NCI-H2029 treated with DMSO at 0.1 percent for 48 hours (cell line): Measurements from ENCODE around the gene CEP76.

Experiments used
- DNase-seq: peaks from one replicate; lab custom pipeline; 2025; lab: John Stamatoyannopoulos, UW

Gene CEP76, protein sequence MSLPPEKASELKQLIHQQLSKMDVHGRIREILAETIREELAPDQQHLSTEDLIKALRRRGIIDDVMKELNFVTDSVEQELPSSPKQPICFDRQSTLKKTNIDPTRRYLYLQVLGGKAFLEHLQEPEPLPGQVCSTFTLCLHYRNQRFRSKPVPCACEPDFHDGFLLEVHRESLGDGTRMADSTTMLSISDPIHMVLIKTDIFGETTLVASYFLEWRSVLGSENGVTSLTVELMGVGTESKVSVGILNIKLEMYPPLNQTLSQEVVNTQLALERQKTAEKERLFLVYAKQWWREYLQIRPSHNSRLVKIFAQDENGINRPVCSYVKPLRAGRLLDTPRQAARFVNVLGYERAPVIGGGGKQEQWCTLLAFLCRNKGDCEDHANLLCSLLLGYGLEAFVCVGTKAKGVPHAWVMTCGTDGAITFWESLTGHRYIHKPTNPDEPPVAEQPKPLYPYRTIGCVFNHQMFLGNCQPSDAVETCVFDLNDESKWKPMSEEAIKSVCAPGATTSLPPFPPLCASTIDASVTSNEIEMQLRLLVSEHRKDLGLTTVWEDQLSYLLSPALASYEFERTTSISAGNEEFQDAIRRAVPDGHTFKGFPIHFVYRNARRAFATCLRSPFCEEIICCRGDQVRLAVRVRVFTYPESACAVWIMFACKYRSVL

DNA sequence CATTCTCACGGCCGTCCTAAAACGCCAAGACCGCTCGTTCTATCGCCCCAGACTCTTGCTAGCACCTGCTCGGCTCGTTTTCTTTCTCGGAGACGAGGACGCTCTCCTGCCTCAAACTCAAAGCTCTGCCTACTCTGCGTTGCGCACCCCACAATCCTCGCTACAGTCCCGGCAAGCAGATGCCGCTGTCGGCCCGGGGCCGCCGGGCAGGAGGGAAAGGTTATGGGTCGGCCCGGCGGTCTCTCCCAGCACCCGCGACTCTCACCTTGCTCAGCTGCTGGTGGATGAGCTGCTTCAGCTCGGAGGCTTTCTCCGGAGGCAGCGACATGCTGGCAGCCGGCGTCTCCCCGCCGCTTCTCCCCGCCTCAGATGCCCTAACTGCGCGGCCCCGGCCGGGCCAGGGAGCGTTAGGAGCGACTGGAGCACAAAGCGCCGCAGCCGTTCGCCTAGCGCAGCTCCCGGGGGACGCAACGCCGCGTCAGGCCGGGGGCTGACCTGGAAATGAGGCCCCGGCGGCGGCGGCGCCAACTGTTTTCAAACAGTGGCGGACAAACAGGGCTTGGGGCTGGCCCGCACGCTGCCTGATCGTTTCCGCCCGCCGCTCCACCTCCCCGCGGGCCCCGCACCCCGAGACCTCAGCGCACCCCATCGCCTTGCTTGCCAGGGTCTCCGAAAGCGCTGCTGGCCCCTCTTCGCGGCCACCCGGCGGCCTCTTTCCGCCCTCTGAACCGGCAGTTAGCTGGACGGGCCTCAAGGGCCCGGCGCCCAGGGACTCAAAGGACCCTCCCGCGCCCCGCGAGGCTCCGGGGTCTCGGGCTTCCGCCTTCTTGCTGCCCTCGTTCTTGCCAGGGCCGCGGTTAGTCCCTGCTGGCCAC lies at the start of gene CEP76, which contains the start of gene PSMG2:
Gene CEP76, minus strand, starts transcription at position 503 of the 875 bp plus-strand sequence. Its CDS starts 175 bp downstream, at position 328.
Gene PSMG2, plus strand, starts transcription at position 822 of the 875 bp plus-strand sequence. CDS start 66 bp downstream, outside the sequence.
- peak; percentile 50 for DNase-seq

DNA sequence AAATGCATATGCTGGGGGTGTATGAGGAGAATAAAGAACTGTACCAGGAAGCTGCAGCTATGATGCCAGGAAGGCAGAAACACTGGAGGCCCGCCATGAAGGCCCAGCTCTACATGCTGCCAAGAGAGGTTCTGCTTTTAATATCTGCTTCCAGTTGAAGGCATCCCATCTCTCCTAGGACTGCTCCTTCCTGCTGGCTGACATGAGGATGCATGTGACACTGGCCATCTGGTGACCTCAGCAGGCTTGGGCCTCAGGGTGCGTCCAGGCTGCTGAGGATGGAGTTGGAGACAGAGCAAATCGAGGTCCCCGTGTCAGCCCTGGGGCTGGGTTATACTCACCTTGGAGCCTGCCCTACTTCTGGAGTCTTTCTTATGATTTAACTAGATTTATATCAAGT lies 49.4 kb upstream of the CEP76 start:
- DNase-seq = no peak

DNA sequence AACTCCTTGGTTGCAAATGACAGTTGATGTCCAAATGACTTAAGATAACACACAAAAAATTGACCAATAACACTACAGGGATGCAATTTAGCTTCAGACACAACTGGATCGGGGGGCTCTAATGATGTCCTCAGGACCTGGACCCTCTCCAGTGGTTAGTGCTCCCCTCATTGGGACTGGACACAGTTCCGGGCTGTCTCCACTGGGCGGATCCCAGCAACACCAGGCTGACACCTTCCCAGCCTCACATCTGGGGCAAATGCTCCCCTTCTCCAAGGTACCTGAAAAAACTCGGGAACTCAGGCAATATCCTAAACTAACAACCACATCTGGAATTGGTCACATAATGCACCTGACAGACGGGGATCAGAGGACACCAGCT lies 49.0 kb upstream of the CEP76 start:
- DNase-seq = no peak

DNA sequence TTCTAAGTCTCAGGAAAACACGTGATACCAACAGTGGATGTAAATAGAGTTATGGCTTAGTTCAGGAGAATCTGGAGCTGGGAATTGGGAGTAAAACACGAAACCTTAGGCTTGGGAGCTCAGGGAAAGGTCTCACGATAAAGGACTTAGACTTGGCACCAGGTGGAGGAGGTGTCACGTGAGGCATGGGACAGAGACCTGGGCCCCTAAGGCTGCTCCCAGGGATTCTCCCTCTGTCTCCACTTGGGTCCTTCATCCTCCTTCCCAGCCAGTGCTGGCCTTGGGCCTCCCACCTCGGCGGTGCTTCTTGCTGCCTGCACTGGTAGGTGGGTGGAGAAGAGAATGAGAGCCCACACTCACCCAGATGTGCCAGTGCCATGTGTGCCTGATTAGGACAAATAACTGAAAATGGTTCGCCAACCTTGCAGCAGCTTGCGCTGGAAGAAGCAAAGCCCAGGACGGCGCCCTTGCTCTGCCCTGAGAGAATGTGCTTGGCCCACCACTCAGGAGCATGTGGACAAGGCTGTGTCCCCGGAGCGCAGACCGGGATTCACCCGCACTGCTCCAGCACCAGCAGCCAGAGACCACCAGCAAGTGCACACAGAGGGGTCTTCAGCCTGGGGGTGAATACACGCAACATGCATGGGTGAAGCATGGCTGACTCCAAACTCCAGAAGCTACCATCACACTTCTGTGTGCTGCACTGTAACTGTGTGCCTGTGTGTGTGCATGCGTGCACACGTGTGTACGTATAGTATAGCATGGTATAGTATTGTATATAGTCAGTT lies 48.4 kb upstream of the CEP76 start:
- no peak for DNase-seq

DNA sequence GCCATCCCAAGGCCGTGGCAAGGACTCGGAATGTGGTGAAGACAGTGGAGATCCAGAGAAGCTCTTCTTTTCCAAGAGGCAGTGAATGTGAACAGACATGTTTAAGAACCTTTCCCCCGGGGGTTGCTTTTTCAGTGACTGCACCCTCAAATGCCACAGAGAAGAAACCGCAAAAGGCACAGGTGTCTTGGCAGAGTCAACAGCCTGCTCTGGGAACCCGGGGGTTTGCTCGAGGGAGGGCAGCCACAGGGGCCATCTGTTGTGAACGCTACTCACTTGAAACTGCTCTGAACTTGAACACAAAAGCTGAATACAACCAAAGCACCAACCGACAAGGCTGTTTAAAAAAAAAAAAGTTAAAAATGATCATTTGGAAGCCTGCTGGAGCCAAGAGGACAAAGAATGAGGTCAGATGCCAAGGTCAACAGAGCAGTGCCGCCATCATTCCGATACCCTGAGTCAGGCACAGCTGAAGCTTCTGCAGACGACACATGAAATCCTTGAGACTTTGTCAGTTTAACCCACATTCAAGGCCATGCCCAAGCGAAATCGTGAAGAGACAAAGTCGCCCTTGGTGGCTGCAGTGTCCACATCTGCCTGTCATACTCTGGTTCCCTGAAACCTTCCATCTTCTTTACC lies 47.7 kb upstream of the CEP76 start:
- DNase-seq = no peak

DNA sequence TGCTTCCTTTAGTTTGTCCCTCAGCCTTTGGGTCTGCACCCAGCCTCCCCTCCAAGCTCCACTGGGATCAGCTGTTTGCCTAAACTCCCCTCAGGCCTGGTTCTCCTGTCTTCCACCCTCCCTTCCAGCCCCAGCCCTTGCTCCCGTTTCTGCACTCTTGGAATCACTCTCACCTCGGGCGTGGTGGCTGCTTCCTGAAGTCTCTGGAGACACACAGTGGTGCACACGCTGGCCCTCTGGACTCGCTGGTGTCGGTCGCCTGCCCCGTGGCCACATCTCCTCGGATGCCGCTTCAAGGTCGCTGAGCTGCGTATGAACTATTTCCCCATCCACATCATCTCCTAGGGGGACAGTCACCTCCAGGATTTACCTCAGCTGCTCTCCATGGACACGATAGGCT lies 46.6 kb upstream of the CEP76 start:
- DNase-seq = no peak

DNA sequence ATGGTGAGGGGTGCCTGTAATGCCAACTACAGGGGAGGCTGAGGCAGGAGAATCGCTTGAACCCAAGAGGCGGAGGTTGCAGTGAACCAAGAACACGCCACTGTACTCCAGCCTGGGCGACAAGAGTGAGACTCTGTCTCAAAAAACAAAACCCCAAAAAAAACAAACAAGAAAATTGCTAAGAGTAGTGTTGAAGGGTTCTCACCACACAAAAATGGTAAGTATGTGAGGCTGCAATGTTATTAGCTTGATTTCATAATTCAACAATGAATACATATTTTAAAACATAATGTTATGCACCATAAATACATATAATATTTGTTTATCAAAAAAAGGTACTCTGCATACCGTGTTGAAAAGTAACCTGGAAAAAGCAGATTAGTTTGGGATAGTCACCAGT lies 46.1 kb upstream of the CEP76 start:
- DNase-seq = no peak

DNA sequence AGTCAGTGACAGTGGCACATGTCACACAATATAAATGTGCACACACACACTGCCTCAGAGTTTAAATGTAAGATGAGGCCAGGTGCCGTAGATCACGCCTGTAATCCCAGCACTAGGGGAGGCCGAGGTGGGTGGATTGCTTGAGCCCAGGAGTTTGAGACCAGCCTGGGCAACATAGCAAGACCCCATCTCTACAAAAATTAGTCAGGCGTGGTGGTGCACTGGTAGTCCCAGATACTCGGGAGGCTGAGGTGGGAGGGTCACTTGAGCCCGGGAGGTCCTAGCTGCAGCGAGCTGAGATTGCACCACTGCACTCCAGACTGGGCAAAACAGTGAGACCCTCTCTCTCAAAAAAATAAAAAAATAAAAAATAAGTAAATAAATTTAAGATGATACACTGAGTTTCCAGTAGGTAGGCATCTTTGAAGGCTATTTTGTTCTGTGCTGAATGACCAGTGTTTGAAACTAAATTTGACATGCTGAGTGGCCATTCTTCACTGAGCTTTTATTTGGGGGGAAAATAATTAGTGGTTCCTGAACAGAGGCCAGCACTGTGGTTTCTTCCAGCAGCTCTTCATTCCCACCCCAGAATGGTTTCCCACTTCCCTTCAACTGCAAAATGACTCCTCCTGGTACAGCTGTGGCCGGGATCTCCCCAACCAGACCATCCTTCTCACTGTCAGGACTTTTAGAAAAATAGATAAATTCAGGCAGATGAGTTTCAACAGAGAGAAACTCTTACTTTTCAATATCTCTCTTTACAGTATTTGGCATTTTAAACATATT lies 45.2 kb upstream of the CEP76 start:
- no peak for DNase-seq

DNA sequence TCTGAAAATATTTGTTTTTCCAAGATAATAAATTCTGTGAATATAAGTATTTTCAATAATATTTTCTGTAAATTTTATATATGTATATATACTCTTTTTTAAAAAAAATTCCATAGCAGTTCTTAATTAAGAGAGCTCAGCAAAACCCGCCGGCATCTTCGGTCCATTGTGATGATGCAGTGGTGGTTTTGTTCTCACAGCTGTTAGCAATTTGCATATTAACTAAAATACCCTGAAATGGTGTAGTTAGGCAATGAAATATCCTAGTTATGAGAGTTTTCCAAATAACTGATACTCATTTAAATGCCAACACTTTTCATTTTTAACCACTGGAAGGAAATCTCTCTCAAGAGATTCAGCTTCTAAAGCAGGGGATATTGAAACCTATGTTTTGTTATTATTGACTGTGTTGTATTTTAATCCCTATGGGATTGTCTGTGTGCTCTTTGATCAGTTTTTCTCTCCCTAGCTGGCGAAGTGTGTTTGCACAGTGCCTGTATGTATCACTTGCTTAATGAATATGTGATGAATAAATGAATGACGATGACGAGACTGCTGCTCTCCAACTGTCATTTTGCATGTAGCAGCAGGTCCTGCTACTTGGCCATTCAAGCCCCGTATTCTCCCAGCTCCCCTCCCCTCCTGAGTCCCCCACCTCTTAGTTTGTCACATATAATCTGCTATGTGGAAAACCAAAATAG lies 42.7 kb upstream of the CEP76 start:
- DNase-seq = no peak

DNA sequence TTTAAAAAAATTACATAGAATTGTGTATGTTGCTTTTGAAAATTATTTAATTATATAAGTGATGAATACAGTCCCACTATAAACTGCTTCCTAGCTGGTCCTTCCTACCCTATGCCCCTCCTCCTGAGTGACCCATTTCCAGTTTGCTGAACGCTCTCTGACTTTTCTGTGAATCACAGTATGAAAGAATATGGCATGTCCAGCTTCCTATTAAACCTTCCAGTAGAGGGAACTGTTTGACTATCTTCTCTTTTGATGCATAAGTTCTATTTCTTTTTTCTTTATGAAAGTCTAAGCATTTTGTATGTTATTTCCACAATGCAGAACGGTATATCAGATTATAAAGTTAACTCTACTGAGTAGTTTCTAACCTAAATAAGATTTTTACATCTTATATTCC lies 41.6 kb upstream of the CEP76 start:
- peak; percentile 36 for DNase-seq

DNA sequence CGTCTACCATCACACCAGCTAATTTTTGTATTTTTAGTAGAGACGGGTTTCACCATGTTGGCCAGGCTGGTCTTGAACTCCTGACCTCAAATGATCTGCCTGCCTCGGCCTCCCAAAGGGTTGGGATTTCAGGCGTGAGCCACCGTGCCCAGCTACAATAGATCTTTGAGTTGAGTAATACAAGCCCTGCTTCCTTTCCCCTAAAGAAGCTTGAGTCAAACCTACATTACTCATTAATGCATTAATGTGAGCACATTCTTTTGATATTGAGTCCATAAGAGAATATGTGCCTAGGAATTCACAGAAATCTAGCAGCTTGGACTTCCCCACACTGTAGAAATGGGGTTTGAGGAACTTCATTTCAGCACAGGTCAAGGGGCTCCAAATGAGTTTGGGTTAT lies 39.9 kb upstream of the CEP76 start:
- no peak for DNase-seq

DNA sequence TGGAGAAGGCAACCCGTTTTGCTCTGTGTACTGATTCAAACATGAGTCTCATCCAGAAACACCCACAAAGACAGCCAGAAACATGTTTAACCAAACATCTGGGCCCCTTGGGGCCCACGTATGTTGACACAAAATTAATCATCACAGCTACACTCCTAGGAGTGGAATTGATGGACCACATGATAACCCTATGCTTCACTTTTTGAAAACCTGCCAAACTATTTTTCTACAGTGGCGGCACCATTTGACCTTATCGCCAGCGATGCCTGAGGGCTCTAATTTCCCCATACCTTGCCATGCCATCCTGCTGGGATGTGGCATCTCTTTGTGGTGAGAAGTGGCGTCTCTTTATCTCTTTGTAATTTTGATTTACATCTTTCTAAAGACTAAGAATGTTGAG lies 38.8 kb upstream of the CEP76 start:
- no peak for DNase-seq

DNA sequence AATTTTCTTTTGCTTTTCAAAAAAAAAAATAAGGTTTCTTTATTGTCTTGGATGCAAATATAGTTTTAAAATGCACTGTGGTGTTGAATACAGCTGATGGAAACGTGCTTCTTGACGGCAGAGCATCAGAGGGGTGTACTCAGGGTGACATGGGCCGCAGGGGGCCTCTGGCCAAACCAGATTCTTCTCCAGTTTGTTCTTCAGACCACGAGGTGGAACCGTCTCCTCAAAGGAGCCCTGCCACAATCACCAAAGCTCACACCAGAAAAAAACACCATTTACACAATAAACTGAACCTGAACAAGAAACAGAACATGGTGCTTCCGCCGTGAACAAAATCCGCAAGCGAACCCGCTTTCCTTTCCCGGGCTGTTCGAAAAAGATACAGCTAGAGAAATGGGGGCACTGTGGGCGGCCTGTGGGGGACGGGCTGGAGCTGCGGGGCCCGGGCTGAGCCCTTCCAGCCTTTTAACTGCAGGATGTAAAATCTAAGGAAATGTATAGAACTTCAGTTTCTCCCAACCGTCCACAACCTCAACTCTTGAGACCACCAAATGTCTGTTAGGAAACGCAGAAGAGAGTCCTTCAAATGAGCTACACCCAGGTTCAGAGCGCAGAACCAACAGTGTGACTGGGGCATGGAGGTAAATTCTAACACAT lies 34.9 kb upstream of the CEP76 start:
- no peak for DNase-seq

DNA sequence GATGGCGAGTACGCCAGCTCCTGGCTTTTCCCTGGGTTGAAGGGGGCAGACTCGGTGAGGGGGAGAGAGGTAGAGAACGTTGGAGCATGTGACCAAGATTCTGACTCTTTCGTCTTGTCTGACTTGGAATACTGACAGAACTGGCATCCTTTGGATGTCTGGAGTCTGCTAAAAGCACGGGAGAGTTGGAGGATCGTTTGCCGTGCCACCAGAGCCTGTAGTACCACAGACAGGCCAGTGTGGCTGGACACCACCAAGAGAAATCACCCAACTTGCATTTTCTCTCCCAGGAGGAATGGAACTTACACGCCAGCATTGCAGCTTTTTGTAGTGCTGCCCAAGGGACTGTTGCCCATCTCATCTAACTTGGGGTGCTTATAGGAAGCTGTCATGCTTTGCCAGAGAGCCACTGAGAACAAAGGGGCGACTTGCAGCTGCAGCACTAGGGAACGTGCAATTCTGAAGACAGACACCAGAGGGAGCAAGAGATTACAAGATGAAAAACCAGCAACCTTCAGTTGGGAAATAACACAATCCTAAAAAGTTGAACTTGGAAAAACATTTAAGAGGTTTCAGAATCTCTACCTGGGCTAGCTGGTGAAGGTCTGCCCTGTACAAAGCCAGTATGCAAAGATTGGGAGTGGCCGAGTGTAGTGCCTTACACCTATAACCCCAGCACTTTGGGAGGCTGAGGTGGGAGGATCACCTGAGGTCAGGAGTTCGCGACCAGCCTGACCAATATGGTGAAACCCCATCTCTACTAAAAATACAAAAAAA lies 24.4 kb upstream of the CEP76 start:
- peak; percentile 31 for DNase-seq

DNA sequence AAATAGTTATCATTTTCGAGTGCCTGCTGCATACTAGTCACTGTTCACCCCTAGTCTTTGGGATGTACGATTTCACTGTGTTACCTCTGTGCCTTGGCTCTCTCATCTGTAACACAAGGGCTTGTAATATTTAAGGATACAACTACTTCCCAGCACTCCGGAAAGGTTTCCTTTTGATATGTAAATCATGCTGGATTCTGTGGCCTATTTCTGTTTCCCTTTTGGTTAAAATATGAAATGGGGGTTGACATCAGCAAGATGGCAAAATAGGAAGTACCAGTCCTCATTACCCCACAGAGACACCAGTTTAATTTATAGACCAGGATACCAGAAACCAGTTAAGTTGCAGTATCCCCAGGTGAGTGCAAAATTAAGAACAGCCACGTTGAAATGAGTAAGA lies 23.8 kb upstream of the CEP76 start:
- no peak for DNase-seq

DNA sequence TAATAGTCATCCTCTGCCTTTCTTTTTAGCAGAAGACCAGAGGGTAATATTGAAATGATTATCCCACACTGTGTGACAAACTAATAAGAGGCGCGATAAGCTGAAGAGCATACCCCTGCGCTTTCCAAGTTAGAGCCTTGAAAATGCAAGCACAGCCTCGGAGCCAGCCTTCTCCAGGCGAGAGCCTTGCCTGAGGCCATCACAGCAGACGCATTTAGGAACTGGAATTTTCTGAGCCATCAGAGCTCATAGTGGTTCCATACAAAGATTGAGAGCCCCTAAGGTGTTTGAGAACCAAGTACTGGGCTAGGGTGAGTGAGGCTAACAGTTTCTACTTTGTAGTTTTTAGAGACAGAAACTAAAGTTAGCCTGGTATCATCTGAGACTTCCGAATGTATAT lies 20.2 kb upstream of the CEP76 start:
- DNase-seq = no peak

DNA sequence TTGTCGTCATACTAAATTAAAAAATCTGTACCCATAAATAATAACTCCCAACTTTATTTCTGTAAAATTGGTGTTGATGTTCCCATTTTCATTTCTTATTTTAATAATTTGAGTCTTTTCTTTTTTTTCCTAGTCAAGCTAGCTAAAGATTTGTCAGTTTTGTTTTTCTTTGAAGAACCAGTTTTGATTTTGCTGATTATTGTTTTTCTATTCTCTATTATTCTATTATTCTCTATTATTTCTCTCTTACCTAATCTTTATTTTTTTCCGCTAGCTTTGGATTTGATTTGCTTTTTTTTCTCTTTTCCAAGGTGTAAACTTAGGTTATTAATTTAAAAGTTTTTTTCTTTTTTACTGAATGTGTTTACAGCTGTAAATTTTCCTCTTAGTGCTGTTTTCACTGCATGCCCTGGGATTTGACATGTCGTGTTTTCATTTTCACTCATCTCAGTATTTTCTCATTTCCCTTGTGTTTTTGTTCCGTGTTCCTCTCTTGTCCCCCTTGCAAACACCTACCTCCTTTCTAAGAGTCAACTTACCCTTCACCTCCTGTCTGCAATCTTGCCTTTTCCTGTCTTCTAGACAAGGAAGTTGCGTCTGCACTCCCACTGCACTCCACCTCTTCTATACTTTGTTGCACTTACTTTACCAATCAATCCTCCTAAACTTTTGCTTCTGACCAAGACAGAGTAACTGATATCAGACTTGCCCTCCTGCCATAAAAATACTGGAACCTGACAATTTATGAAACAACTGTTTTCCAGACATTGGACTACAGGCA lies 19.2 kb upstream of the CEP76 start:
- no peak for DNase-seq

DNA sequence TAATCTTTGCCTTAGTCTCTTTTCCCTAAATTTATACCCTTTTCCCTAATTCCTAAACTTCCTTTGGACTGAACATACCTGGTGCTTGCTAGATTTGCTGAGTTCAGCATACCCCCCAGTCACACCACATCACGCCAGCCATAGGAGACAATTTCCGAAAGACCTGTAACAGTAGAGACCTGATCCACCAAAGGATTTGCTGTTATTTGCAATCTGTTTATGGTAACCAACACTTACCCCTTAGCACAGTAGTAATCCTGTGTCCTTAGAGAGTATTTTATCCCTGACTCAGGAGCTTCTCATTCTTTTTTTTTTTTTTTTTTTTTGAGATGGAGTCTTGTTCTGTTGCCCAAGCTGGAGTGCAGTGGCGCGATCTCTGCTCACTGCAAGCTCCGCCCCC lies 8.9 kb upstream of the CEP76 start:
- DNase-seq = no peak
